PC-3 (cell line): ENCODE measurements around the gene DNAH7. TPM values are rescaled to one million over a fixed set of nuclear protein-coding genes. Genes with fewer than 3 reads are reported as not detected.
A peak's percentile ranks its signal among the peaks of the same experiment; 100 is the strongest.

Experiments
- ATAC-seq: fragments of 200-7000 bp; cut with Tn5 transposase; 2 replicates; pipeline ENCODE4 v1.9.1; 2020; ENCODE audit warnings: mild to moderate bottlenecking, moderate library complexity
- BruUV-seq: library from RNA; stranded (reverse); fragments of 400-500 nt; replicated peaks from 2 replicates; lab custom pipeline; 2021; lab: Mats Ljungman, UMichigan
- CTCF ChIA-PET: fragments of 300-600 bp; sonication (Branson Sonifier 250); formaldehyde crosslinking; loops from one replicate; lab custom pipeline; 2022; ENCODE audit warnings: antibody characterized with exemption; lab: Charles Lee
- POLR2A ChIA-PET: fragments of 300-600 bp; sonication (Branson Sonifier 250); formaldehyde crosslinking; loops from one replicate; lab custom pipeline; 2022; ENCODE audit warnings: antibody characterized with exemption; ENCODE audit not compliant: unreplicated experiment; lab: Charles Lee
- DNase-seq: peaks from one replicate; pipeline ENCODE4 v3.0.0-alpha.2; 2015
- H2AFZ ChIP-seq: fragments of 300-600 bp; sonication (generic); 2 replicates; pipeline ENCODE4 v1.6.0; 2016; ENCODE audit warnings: antibody characterized with exemption, low read length
- H3F3A ChIP-seq: fragments of 300-600 bp; sonication (generic); one replicate; pipeline ENCODE4 v1.6.0; 2017; ENCODE audit warnings: antibody characterized with exemption, low read length, control low read depth, mild to moderate bottlenecking; ENCODE audit not compliant: unreplicated experiment
- H3K27ac ChIP-seq: fragments of 300-600 bp; sonication (generic); 2 replicates; pipeline ENCODE4 v1.5.1; 2016; ENCODE audit warnings: mild to moderate bottlenecking, low read length
- H3K27me3 ChIP-seq: fragments of 300-600 bp; sonication (generic); 2 replicates; pipeline ENCODE4 v1.6.1; 2016; ENCODE audit warnings: low read length, mixed read lengths
- H3K36me3 ChIP-seq: fragments of 300-600 bp; sonication (generic); 2 replicates; pipeline ENCODE4 v1.6.1; 2016; ENCODE audit warnings: low read depth, mixed run types, low read length, mixed read lengths
- H3K4me1 ChIP-seq: fragments of 300-600 bp; sonication (generic); 2 replicates; pipeline ENCODE4 v1.5.1; 2016; ENCODE audit warnings: low read length; ENCODE audit not compliant: insufficient read depth
- H3K4me2 ChIP-seq: fragments of 300-600 bp; sonication (generic); 2 replicates; pipeline ENCODE4 v1.6.0; 2016; ENCODE audit warnings: low read length
- H3K4me3 ChIP-seq: fragments of 300-600 bp; sonication (generic); 2 replicates; pipeline ENCODE4 v1.5.1; 2016; ENCODE audit warnings: mild to moderate bottlenecking, low read length, mixed read lengths
- H3K79me2 ChIP-seq: fragments of 300-600 bp; sonication (generic); 2 replicates; pipeline ENCODE4 v1.6.1; 2017; ENCODE audit warnings: low read length, mixed read lengths
- H3K9ac ChIP-seq: fragments of 300-600 bp; sonication (generic); 2 replicates; pipeline ENCODE4 v1.6.0; 2016; ENCODE audit warnings: mild to moderate bottlenecking, low read length
- H3K9me2 ChIP-seq: fragments of 300-600 bp; sonication (generic); replicated peaks from 2 replicates; pipeline ENCODE4 v1.6.1; 2016; ENCODE audit warnings: mixed run types, low read length, mixed read lengths
- H3K9me3 ChIP-seq: fragments of 300-600 bp; sonication (generic); 2 replicates; pipeline ENCODE4 v1.6.1; 2016; ENCODE audit warnings: low read length, mixed read lengths
- H4K20me1 ChIP-seq: fragments of 300-600 bp; sonication (generic); 2 replicates; pipeline ENCODE4 v1.6.1; 2016; ENCODE audit warnings: low read length, mixed read lengths
- CTCF ChIP-seq: fragments of 300-600 bp; sonication (generic); conservative IDR thresholded peaks from 2 replicates; pipeline ENCODE4 v1.5.1; 2017; ENCODE audit warnings: antibody characterized with exemption, low read depth, mild to moderate bottlenecking, low read length
- EZH2 ChIP-seq: fragments of 300-600 bp; sonication (generic); IDR thresholded peaks from one replicate; pipeline ENCODE4 v1.6.1; 2017; ENCODE audit warnings: antibody characterized with exemption, mild to moderate bottlenecking, low read length; ENCODE audit not compliant: unreplicated experiment
- EZH2phosphoT487 ChIP-seq: fragments of 300-600 bp; sonication (generic); IDR thresholded peaks from 2 replicates; pipeline ENCODE4 v1.6.1; 2018; ENCODE audit warnings: mild to moderate bottlenecking, antibody characterized with exemption, low read length, borderline replicate concordance
- intact Hi-C: fragments of 100-400 bp; cut with micrococcal nuclease; formaldehyde crosslinking; loops from 2 replicates; pipeline ENCODE4 v1.9.0; 2023
- total RNA-seq: library from RNA; depleted of rRNA; stranded (reverse); fragments of >200 nt; gene quantifications from 2 replicates; pipeline ENCODE4 v1.2.3, GENCODE V29; 2014

The DNAH7 gene
- total RNA-seq, 1 experiment from 2014 or later = 1.9 TPM

- H3K36me3 ChIP-seq = 0 out of 2 replicates have a peak, but pooled peaks cover 3% of the 10 kb centered on the region
- H3K9ac ChIP-seq = no peak overlapping the region
- H3K4me2 ChIP-seq = no peak overlapping the region
- H3F3A ChIP-seq = no peaks in the 10 kb centered on the region
- no peak overlapping the region for H3K27ac ChIP-seq
- no peaks in the 10 kb centered on the region; the same call in 1 of the 2 replicates for H3K9me3 ChIP-seq
- no peaks in the 10 kb centered on the region for H3K9me2 ChIP-seq
- no peaks in the 10 kb centered on the region for H3K79me2 ChIP-seq
- H3K4me1 ChIP-seq = peaks cover 3% of the 10 kb centered on the region; the same call in 1 of the 2 replicates
- H4K20me1 ChIP-seq = no peaks in the 10 kb centered on the region
- intact Hi-C loops = no loop called here
- no peak; the same call in 1 of the 2 replicates for ATAC-seq
- DNase-seq = peak; percentile 29
- TF ChIP-seq CTCF (no peak), EZH2phosphoT487 (no peak), EZH2 (no peak)
- H3K27me3 ChIP-seq = no peaks in the 10 kb centered on the region
- ChIA-PET POLR2A (no interaction called here), CTCF (no interaction called here)
- no TSS peak for BruUV-seq
- no peak overlapping the region for H2AFZ ChIP-seq
- no peak overlapping the region for H3K4me3 ChIP-seq
These were observed 304.8 kb downstream of the DNAH7 start for GRCh38 chr2:195763866-195764265.

- Histone ChIP-seq H3K4me3 (no peak overlapping the region), H3K9me3 (no peaks in the 10 kb centered on the region; the same call in 1 of the 2 replicates), H3K9me2 (no peaks in the 10 kb centered on the region), H3K27ac (no peak overlapping the region), H3K79me2 (no peaks in the 10 kb centered on the region), H2AFZ (no peak overlapping the region), H3K27me3 (no peaks in the 10 kb centered on the region), H3K9ac (no peak overlapping the region), H3F3A (peaks cover 4% of the 10 kb centered on the region), H3K4me1 (peaks cover 24% of the 10 kb centered on the region), H3K4me2 (no peak overlapping the region), H4K20me1 (no peaks in the 10 kb centered on the region), H3K36me3 (0 out of 2 replicates have a peak, but pooled peaks cover 2% of the 10 kb centered on the region)
- no TSS peak for BruUV-seq
- ChIA-PET POLR2A (interaction anchor here (0.6 kb wide), 1 partner anchor 27 kb away, joined by 3 read pairs; no protein-coding TSS in a partner anchor), CTCF (no interaction called here)
- DNase-seq (no peak), ATAC-seq (no peak)
- intact Hi-C loops = no loop called here
- TF ChIP-seq EZH2phosphoT487 (no peak), EZH2 (no peak), CTCF (no peak)
These were observed 308.8 kb downstream of the DNAH7 start for GRCh38 chr2:195759877-195760276.

GRCh38 chr2:195758846-195759245 lies 309.8 kb downstream of the DNAH7 start:
- ChIA-PET CTCF (no interaction called here), POLR2A (no interaction called here)
- H3K4me2 ChIP-seq = no peak overlapping the region
- H3K27me3 ChIP-seq = no peaks in the 10 kb centered on the region
- H3K9ac ChIP-seq = no peak overlapping the region
- peaks cover 4% of the 10 kb centered on the region for H3F3A ChIP-seq
- H3K79me2 ChIP-seq = no peaks in the 10 kb centered on the region
- H3K36me3 ChIP-seq = no peaks in the 10 kb centered on the region
- no peak overlapping the region for H3K27ac ChIP-seq
- BruUV-seq = no TSS peak
- no peak overlapping the region for H2AFZ ChIP-seq
- intact Hi-C loops = no loop called here
- H3K4me3 ChIP-seq = no peak overlapping the region
- ATAC-seq (no peak), DNase-seq (no peak)
- TF ChIP-seq EZH2phosphoT487 (no peak), EZH2 (no peak), CTCF (no peak)
- H3K9me2 ChIP-seq = no peaks in the 10 kb centered on the region
- no peaks in the 10 kb centered on the region for H4K20me1 ChIP-seq
- peaks cover 26% of the 10 kb centered on the region for H3K4me1 ChIP-seq
- H3K9me3 ChIP-seq = no peaks in the 10 kb centered on the region
